Measurements from ENCODE around the gene YBX2.

Gene YBX2

GRCh38 chr17:7238420-7239090, 55.9 kb downstream of the YBX2 start:
- peaks cover 60% of the 10 kb centered on the region for H3K36me3 Mint-ChIP-seq (ENCODE audit: low read depth)
- H3K9me3 Mint-ChIP-seq, result no peaks in the 10 kb centered on the region
- peak overlapping the region; percentile 96 to 100 (median 96) for H3K4me3 Mint-ChIP-seq
- TF ChIP-seq CTCF (IDR thresholded peaks at IDR 0.05; ENCODE audit: unreplicated experiment in 3 of 3), result no peak
- no peaks in the 10 kb centered on the region for H3K27me3 Mint-ChIP-seq (ENCODE audit: low read depth)
- peak overlapping the region; percentile 99 for H3K27ac Mint-ChIP-seq
- peaks cover 56% of the 10 kb centered on the region for H3K4me1 Mint-ChIP-seq
